Calu3 (cell line): ENCODE measurements around the gene SEMA5A. TPM values are rescaled to one million over a fixed set of nuclear protein-coding genes. Genes with fewer than 3 reads are reported as not detected.

Source experiments
- BruUV-seq: library from RNA; stranded (reverse); fragments of 400-500 nt; replicated peaks from 2 replicates; lab custom pipeline; 2021; lab: Mats Ljungman, UMichigan
- CTCF ChIA-PET: fragments of 300-600 bp; sonication (Branson Sonifier 250); formaldehyde crosslinking; loops from one replicate; lab custom pipeline; 2022; ENCODE audit warnings: antibody characterized with exemption; lab: Charles Lee
- DNase-seq: peaks from one replicate; pipeline ENCODE4 v3.0.0; 2022
- H3K27ac Mint-ChIP-seq: one replicate; pipeline ENCODE4 v1.8.0; 2022; ENCODE audit warnings: mixed read lengths; ENCODE audit not compliant: unreplicated experiment
- H3K27me3 Mint-ChIP-seq: one replicate; pipeline ENCODE4 v1.8.0; 2022; ENCODE audit warnings: mixed read lengths; ENCODE audit not compliant: unreplicated experiment
- H3K36me3 Mint-ChIP-seq: one replicate; pipeline ENCODE4 v1.8.0; 2022; ENCODE audit warnings: mild to moderate bottlenecking, moderate library complexity, mixed read lengths; ENCODE audit not compliant: insufficient read depth, unreplicated experiment
- H3K4me1 Mint-ChIP-seq: one replicate; pipeline ENCODE4 v1.8.0; 2022; ENCODE audit warnings: mild to moderate bottlenecking, low read depth, mixed read lengths; ENCODE audit not compliant: unreplicated experiment
- H3K4me3 Mint-ChIP-seq: one replicate; pipeline ENCODE4 v1.8.0; 2022; ENCODE audit warnings: mild to moderate bottlenecking, low read depth, moderate library complexity, mixed read lengths; ENCODE audit not compliant: unreplicated experiment
- H3K9me3 Mint-ChIP-seq: one replicate; pipeline ENCODE4 v1.8.0; 2022; ENCODE audit warnings: low read depth, mixed read lengths; ENCODE audit not compliant: unreplicated experiment
- intact Hi-C: fragments of 100-400 bp; cut with micrococcal nuclease; formaldehyde crosslinking; loops from one replicate; pipeline ENCODE4 v1.10.0; 2022; ENCODE audit not compliant: unreplicated experiment
- total RNA-seq: library from RNA; stranded (reverse); gene quantifications from 2 replicates; pipeline ENCODE4 v1.2.3, GENCODE V29; 2022
- TF ChIP-seq, protein P1 (sequence below): fragments of 200-600 bp; IDR thresholded peaks from one replicate; pipeline ENCODE4 v1.8.0; 2022; ENCODE audit warnings: antibody characterized with exemption; ENCODE audit not compliant: unreplicated experiment

The SEMA5A gene
- total RNA-seq, 1 experiment from 2014 or later = 0.52 TPM

GRCh38 chr5:9040475-9040874, 505.4 kb downstream of the SEMA5A start:
- no TSS peak for BruUV-seq
- CTCF ChIA-PET = no interaction called here
- no peaks in the 10 kb centered on the region for H3K4me1 Mint-ChIP-seq
- no peak overlapping the region for H3K27ac Mint-ChIP-seq
- TF ChIP-seq, protein P1, sequence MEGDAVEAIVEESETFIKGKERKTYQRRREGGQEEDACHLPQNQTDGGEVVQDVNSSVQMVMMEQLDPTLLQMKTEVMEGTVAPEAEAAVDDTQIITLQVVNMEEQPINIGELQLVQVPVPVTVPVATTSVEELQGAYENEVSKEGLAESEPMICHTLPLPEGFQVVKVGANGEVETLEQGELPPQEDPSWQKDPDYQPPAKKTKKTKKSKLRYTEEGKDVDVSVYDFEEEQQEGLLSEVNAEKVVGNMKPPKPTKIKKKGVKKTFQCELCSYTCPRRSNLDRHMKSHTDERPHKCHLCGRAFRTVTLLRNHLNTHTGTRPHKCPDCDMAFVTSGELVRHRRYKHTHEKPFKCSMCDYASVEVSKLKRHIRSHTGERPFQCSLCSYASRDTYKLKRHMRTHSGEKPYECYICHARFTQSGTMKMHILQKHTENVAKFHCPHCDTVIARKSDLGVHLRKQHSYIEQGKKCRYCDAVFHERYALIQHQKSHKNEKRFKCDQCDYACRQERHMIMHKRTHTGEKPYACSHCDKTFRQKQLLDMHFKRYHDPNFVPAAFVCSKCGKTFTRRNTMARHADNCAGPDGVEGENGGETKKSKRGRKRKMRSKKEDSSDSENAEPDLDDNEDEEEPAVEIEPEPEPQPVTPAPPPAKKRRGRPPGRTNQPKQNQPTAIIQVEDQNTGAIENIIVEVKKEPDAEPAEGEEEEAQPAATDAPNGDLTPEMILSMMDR = no peak
- DNase-seq = no peak
- peaks cover 9% of the 10 kb centered on the region for H3K9me3 Mint-ChIP-seq
- H3K36me3 Mint-ChIP-seq = no peaks in the 10 kb centered on the region
- no peaks in the 10 kb centered on the region for H3K27me3 Mint-ChIP-seq
- intact Hi-C loops = no loop called here
- no peak overlapping the region for H3K4me3 Mint-ChIP-seq

GRCh38 chr5:9037048-9037447, 508.8 kb downstream of the SEMA5A start:
- CTCF ChIA-PET = no interaction called here
- intact Hi-C loops = no loop called here
- H3K9me3 Mint-ChIP-seq = peaks cover 9% of the 10 kb centered on the region
- H3K27ac Mint-ChIP-seq = no peak overlapping the region
- BruUV-seq = no TSS peak
- H3K4me1 Mint-ChIP-seq = no peaks in the 10 kb centered on the region
- no peaks in the 10 kb centered on the region for H3K27me3 Mint-ChIP-seq
- TF ChIP-seq, protein P1 = no peak
- no peaks in the 10 kb centered on the region for H3K36me3 Mint-ChIP-seq
- no peak overlapping the region for H3K4me3 Mint-ChIP-seq
- no peak for DNase-seq

DNA sequence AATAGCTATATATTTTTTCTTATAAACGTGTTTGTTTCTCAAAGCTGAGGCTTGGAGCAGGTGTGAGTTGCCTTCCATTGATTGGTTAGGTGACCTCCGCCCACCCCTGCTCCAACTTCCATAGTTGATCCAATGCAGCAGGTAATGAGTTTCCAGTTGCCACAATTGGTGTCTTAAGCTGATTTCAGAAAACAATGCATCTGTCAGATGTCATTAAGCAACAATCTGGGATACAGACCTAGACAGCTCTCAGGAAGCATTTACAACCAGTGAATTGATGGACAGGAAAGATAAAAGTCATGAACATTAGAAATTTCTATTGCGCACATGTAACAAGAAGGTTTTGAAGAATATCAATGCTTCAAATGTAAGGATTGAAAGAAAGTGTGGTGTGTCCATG, 510.5 kb downstream of the SEMA5A start:
- peaks cover 10% of the 10 kb centered on the region for H3K9me3 Mint-ChIP-seq
- BruUV-seq = no TSS peak
- no peak overlapping the region for H3K27ac Mint-ChIP-seq
- intact Hi-C loops = no loop called here
- H3K4me1 Mint-ChIP-seq = no peaks in the 10 kb centered on the region
- H3K36me3 Mint-ChIP-seq = no peaks in the 10 kb centered on the region
- no peak for DNase-seq
- TF ChIP-seq, protein P1 = no peak
- CTCF ChIA-PET = interaction anchor here (0.6 kb wide), 3 partner anchors 64 to 1081 kb away, joined by 3 to 5 read pairs (median 3); no protein-coding TSS in a partner anchor
- no peak overlapping the region for H3K4me3 Mint-ChIP-seq
- H3K27me3 Mint-ChIP-seq = no peaks in the 10 kb centered on the region

DNA sequence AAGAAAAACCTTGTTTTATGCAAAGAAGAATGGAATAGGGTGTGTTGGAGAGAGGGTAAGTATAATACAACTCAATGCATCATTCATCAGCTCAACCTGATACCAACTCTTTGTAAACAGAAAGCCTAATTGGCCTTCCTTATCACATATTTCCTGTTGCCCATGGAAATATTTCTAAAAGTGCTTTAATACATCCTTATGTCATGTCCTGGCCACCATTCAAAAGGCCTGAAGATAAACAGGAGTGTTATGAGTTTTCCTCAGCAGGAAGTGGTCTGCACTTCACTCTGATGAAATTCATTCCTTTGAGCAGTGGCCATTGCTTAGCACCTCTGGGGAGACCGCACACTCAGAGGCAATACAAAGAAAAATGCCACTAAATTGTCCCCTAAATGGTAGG, 511.2 kb downstream of the SEMA5A start:
- H3K36me3 Mint-ChIP-seq = no peaks in the 10 kb centered on the region
- CTCF ChIA-PET = interaction anchor here (0.6 kb wide), 1 partner anchor 1080 kb away, joined by 3 read pairs; no protein-coding TSS in a partner anchor
- no peak for DNase-seq
- TF ChIP-seq, protein P1 = no peak
- H3K27me3 Mint-ChIP-seq = no peaks in the 10 kb centered on the region
- no peak overlapping the region for H3K27ac Mint-ChIP-seq
- intact Hi-C loops = no loop called here
- BruUV-seq = no TSS peak
- no peak overlapping the region for H3K4me3 Mint-ChIP-seq
- peaks cover 8% of the 10 kb centered on the region for H3K9me3 Mint-ChIP-seq
- H3K4me1 Mint-ChIP-seq = no peaks in the 10 kb centered on the region
